NCI-H2029 (cell line): ENCODE measurements around the gene MTCL1.

Experiments
- DNase-seq: peaks from one replicate; lab custom pipeline; 2025; lab: John Stamatoyannopoulos, UW

MTCL1 gene

DNA sequence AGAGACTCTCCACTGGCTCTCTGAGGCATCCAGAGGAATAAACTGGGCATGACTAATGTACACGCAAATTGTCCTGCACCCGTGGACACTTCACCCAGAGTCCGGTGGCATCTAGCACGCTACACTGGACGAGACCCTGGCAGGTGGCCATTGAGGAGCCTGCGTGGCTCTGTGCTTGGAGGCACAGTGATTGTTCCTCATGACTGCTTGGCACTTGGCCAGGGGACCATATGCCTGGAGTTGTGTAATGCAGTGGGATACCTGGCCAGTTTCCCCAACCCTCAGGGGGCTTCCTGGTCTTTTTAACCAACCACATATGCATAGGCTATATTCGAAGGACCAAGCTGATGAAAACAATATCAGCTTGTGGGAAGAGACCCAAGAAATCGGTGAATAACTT, 66.6 kb downstream of the MTCL1 start:
- peak; percentile 1 for DNase-seq

DNA sequence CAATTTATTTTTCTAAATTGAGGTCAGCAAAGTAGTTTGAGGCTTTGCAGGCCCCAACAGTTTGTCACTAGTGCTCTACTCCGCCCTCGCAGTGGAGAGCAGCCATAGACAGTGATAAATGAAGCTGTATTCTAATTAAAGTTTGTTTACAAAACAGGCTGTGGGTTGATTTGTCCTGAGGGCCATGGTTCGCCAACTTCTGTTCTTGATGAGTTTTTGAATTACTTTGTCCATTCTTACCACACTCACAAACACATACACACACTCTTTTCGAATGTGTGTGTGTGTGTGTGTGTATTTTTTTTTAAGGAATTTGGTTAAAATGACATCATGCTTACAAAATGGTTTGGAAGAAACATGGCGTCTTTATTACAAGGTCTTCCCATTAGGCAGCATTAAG, 68.6 kb downstream of the MTCL1 start:
- DNase-seq, result no peak

DNA sequence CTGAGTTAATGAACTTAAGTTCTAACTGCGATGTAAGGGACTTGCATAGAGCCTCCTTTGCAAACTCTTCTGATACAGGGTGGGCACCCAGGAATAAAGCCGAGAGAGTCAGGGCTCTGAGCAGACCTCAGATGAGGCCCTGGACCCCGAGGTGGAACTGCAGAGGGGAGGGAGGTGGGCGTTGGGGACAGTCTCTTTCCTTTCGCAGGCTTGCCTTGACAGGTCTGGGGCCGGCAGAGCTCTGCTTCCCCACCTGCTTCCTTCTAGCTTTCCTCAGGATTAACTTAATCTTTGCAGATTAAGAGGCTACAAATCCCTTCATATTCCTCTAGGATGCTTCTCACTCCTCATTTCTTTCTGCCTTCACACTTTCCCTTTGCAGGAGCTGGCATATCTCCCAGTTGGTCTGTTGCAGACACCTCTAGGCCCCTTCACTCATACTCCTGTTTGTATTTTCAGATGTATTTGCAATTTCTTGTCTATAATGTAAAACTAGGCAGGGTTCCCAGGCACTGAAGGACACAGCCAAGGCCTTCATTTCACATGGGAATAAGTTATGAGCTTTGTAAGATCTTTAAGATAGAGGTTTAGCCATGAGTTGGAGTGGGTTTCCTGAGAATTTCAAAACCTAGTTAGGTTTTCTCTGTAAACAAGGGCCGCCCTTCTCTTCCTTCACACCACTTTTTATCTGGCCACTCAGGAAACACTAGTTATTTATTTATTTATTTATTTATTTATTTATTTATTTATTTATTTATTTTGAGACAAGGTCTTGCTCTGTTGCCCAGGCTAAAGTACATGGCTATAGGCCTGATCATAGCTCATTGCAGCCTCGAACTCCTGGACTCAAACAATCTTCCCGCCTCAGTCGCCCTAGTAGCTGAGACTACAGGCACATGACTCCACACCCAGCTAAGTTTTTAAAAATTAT, 70.9 kb downstream of the MTCL1 start:
- DNase-seq, result no peak

DNA sequence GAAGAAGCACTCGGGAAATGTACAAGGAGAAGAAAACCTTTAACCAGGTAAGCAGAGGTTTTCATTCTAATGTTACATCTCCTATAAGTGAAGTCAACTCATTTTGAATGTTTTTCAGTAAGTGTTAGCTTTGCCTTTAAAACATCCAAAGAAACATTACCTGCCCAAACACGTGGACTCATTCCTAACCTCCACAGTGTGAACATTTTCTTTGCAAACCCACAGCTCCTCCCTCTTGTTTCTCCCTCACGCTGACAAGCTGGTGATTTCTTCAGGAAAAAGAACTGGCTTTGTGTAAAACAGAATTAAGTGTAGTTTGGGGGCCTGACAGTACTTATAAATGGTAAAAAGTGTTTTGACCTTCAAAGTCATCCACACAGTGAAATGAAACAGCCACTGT, 72.5 kb downstream of the MTCL1 start:
- no peak for DNase-seq

DNA sequence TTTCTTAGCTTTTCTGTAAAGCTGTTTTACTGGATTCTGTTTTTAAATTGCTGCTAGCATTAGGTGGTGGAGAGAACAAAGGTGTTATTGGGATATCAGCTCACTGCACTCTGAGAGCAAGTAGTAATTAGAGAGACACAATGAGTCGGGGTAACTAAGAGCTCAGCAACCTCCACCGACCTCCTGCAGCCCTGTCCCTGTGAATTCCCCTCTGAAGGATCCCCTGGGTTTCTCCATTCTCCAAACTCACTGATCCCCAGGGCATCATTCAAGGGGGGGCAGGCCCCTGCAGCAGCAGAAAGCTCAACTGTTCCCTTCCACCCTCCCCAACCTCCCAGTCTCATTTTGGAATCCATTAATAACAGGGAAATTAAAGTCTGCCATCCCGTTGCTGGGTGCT, 73.0 kb downstream of the MTCL1 start:
- no peak for DNase-seq

DNA sequence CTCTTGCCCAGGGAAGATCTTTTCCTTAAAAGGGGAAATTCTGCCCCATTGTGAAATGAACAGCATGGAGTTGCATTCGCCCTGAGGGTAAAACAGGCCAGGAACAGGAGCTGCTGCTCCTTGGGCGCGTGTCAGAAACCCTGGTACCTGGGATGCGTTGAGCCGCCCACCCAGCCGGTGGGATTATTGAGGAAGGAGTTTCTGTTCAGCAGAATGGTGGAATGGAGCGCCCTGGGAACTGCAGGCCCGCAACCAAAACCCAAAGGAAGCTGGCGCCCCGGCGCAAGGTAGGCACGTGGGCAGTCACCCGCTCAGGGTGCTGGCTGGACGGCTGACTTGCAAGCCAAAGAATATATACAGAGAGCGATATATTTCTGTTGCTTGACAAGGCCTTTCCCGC, 73.5 kb downstream of the MTCL1 start:
- no peak for DNase-seq

DNA sequence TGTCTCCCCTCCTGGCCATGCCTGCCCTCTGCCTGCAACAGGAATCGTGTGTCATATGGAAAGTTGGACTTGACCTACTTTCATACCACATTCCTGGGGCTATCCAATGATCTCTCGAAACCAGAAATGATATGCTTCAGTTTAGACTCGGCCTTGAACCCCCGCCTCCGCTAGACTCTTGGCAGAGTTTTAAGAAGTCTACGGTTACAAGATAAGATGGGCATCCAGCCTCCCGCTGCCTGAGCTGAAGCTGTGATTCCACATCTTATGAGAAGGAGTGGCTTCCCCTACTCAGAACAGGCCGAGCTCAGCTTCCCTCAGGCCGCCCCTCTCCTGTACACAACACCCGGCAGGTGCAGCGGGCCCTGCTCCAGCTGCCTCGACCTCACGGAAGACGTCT, 73.9 kb downstream of the MTCL1 start:
- no peak for DNase-seq

DNA sequence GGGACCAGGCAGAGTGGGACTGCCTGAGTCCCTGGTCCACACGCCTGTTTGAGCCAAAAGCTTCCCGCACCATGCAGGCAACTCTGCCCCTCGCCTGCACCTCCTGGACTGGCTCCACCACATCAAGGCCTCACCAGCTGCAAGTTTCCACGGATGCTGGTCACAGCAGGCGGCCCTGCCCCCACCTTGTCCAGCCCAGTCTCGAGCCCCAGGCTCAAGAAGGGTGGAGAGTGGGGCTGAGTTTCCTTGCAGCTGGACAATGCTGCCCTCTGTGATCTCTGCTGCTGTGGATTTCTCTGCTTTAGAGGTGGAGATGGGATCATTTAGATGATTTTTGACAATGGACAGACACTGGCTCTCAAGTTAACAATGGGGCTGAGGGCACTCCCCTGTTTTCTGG, 74.9 kb downstream of the MTCL1 start:
- DNase-seq, result no peak

DNA sequence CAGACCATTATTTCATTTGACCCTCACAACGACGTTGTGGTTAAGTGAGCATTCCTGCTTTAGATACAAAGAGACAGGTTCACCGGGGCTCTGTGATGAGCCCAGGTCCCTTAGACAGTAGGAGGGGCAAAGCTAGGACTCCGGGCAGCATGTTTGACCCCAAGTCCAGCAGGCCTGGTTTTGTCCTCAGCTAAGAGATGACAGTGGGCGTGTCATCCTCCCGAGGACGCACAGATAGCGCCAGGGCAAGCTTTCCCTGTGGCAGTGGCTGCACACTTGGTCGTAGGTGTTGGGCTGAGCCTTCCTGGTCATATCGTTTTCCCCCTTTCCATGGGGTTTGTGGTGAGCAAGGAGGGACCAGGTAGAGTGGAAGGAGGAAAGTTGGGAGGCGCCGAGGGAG, 76.3 kb downstream of the MTCL1 start:
- DNase-seq, result no peak

DNA sequence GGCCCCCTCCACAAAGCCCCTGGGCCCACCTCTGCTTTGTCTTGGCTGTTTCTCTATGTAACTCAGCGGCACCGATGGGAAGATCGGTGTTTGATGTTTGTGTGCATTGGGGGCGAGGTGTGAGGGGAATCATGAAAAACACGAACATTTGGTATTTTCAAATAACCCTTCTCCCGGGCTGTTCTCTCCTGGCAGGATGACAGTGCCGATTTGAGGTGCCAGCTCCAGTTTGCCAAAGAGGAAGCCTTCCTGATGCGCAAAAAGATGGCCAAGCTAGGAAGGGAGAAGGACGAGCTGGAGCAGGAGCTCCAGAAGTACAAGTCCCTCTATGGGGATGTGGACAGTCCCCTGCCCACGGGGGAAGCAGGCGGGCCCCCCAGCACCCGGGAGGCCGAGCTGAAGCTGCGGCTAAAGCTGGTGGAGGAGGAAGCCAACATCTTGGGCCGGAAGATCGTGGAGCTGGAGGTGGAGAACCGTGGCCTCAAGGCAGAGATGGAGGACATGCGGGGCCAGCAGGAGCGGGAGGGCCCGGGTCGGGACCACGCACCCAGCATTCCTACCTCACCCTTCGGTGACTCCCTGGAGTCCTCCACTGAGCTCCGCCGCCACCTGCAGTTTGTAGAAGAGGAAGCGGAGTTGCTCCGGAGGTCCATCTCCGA, 78.1 kb downstream of the MTCL1 start:
- DNase-seq, result no peak

DNA sequence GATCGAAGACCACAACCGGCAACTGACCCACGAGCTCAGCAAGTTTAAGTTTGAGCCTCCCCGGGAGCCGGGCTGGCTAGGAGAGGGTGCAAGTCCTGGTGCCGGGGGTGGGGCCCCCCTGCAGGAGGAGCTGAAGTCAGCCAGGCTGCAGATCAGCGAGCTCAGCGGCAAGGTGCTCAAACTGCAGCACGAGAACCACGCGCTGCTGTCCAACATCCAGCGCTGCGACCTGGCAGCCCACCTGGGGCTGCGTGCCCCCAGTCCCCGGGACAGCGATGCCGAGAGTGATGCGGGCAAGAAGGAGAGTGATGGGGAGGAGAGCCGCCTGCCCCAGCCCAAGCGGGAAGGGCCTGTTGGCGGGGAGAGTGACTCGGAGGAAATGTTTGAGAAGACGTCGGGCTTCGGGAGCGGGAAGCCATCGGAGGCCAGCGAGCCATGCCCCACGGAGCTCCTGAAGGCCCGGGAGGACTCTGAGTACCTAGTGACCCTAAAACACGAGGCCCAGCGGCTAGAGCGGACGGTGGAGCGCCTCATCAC, 78.7 kb downstream of the MTCL1 start:
- no peak for DNase-seq

DNA sequence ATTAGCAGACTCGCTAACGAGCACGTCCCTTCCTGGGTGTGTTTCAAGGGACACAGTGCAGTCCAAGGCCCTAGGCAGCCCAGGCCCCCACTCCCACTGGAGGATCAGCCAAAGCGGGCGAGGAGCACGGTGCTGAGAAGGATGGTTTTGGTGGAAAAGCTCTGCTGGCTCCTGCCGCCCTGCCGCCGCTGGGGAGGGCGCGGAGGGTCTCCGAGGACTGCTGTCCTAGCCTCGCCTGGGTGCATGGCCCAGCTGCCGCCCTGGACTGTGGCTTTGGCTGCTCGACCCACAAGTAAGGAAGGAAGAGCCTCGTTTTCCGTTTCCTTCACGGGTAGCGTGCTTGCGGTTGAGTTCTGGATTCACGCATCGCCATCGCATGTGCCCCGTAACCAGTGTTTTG, 79.9 kb downstream of the MTCL1 start:
- DNase-seq, result no peak

DNA sequence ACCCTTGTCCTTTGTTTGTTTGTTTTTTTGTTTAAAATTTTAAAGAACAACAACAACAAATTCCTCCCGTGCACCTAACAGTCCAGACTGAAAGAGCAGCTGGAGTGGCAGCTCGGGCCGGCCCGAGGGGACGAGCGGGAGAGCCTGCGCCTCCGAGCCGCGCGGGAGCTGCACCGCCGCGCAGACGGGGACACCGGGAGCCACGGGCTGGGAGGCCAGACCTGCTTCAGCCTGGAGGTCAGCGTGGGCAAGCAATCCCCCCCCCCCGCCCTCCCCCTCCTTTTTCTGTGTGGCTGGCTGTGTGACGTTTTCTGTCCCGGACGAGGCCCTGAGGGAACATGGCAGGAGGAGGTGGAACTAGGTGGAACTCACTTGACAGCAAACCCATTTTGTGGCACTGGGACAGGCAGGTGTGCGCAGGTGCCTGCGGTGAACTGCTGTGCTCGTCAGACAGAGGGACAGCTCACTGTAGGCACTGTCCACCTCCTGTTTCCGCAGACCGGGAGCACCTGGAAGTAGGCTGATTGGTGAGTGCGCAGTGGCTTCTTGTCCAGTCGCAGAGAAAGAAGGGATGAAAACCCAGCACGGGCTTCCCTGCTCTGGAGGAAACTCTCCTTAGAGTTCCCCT, 80.6 kb downstream of the MTCL1 start:
- no peak for DNase-seq

DNA sequence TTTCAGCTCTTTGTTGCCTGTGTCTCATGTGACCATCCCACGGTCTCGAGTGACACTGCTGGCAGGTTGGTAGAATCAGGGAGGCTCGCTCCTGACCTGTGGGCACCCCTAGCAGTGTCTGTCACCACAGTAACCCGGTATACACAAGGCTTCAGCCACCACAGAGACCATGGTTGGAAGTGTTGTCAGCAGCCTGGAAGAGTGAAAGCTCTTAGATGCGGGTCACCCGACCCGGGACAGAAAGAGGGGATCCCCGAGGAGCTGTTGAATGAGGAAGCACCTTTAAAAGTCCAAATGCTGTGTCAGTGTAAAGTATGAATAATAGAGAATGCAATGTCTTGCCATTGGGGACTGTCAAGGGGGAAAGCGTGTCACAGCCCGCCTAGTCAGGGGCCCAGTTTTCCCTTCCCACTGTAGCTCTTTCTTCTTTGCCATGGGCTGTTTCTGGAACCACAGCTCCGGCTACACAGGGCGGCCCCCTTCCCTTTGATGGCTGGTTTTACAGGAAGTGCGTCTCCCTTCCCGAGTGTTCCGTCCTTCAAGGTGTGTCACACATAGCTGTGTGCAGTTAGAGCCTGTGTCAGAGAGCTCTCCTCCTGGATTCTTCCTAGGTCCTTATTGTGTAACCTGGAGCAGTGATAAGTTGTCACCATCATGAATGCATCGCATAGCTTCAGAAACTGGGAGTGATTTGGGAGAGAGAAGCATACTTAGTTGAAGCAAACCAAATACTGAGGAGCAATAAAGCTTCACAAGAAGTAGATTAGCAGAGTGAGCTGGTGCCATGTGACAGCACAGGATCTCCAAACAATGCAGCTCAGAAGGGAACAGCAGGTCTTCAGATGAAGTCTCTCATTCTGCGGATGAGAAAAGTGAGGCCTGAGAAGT, 81.4 kb downstream of the MTCL1 start:
- DNase-seq, result no peak

DNA sequence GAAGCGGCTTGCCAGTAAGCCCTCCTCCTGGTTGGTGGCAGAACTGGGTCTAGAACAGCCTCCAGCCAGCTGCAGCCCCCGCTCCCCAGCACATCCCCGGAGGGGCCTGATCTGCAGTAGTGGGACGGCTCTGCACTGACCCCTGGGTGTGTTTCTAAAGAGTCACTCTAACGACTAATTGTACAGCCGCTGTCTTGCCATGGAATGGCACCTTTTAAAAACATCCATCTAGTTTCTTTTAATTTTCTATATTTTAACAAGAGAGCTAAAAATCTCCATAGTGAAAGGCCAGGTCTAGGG, 82.0 kb downstream of the MTCL1 start:
- no peak for DNase-seq

DNA sequence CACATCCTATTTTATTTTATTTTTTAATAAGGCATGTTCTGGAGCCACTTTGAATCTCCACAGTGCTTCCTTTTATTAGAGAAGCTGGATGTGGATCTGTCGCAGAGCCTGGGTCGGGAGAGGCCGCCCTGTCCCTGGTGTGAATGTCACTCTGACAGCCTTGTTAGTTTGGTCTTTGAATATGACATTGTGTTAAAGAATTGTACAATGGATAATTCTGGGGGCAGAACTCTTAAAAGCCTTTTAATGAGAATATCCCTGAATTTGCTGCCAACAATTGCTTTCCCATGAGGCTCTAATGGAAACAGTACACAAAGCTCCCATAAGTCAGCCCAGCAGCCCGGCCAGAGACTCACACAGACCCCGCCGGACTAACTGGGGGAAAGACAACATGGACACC, 82.4 kb downstream of the MTCL1 start:
- no peak for DNase-seq

DNA sequence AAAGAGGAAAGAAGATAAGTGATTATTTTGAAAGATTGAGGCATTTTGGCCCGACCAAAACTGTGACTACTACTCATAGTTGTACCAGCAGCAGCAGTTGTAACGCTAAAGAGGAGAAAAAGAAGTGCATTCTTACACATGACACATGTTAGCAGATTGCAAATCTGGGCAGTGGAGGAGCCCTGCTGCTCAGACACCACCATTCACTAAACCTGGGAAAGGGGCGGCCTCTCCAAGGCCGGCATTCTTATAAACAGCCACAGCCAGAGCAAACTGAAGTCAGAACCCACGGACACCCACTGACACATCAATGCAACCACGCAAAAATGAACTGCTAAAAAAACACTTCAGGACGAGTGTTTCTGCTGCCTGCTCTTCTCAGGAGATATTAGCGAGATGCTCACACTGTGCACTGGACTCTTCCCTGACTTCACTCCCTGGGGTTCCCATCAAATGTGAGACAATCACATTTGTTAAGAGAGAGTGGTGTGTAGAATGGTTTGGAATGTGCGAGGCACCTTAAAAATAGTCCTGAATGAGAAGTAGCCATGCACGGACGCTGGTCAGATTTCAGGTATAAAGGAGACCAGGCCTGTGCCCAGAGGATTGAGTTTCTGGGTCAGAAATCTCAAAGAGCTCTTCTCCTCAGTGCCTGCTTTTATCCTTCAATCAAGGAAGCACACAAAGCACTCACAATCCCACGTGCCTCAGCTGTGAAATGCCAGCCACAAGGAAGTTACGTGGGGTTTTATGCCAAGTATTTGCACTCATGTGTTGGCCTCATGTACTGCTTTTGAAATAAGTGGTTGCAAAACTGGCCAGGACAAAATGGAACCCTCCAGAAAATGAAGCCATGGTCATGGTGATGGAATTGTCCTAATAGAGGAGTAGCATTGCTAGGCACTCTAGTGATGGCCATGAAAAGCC, 83.4 kb downstream of the MTCL1 start:
- DNase-seq, result peak; percentile 3

DNA sequence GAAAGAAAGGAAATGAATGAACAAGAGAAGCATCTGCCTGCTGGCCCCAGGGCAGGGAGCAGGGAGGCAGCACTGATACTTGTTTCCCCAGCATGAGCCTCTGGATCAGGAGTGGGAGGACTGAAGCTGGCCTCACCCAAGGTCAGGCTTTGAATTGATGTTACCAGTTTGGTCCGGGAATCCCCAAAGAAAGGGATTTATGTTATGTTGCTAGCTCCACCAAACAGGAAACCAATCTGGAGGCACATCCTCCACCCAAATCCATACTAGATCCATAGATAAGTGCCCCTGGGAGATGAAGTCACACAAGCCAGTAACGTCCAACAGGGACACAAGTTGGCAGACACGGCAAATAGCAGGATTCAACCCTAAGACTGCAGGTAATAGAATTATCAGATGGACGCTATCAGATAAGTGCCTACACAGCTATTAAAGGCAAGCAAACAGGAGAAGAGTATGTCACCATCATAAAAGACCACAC, 85.9 kb downstream of the MTCL1 start:
- DNase-seq, result no peak

DNA sequence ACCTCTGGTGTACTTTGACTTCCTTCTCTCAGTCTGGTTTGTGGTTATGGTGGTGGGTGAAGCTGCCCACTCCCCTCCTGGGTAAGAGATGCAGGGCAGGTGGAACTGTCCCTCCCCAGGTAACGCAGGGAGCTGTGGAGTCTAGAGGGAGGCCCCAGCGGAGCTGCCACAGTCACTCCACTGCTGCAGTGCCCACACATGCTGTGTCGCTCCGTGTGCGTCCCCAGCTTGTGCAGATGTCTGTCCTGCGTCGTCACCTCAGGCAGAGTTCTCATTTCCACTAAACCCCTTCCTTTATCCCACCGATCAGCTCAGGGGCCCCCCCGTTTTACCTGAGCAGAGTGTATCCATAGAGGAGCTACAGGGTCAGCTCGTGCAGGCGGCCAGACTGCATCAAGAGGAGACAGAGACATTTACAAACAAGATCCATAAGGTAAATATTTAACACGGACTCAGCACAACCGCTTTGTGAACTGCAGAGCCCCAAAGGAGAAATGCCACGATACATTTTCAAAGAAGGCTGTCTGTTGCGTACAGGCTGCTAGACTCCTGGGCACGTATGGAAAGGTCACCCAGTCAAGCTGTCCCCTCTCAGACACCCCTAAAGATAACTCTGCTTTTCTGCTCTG, 87.4 kb downstream of the MTCL1 start:
- no peak for DNase-seq

DNA sequence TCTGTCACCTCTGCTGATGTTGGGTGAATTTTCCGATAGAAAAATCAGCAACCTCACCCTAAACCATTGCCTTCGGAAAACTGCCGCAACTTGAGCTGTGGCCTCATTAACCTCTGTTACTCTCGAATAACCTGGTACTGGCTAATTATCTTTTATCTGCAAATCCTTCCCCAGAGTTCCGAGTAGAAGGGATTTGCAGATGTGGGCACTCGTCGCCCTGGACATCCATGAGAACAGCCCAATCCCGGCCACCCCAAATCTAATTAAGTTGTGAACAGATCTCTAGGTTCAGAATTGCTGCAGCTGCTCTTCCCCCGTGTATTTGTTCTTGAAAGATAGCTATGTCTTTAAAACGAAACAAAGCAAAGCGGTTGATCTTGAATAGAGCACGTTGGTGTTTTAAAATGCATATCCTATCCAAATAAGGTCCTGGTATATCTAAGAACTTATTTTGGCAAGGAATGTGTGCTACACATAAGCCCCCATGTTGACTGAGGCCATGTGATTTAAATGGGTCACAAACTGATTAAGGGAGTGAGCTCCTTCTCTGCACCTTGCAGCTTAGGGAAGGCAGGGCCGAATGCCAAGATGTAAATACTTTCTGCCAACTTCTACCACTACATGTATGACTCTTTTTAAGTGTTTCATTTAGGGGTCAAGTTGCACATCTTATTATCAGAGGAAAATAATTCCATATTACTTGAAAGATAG, 88.2 kb downstream of the MTCL1 start:
- DNase-seq, result no peak
